NCI-H510A (cell line): ENCODE data around the gene MUCL3.
"Not testable (repeated sequence)": the region's sequence is repeated elsewhere in the genome, so short reads cannot be mapped to it uniquely, and the experiment has no call there.

ENCODE experiments used
- DNase-seq: peaks from one replicate; lab custom pipeline; 2025; lab: John Stamatoyannopoulos, UW

Gene MUCL3

GRCh38 chr6:30910473-30910872, 30.3 kb upstream of the MUCL3 start:
- not testable (repeated sequence) for DNase-seq

GRCh38 chr6:30912746-30913520, 27.8 kb upstream of the MUCL3 start:
- no peak for DNase-seq

GRCh38 chr6:30913721-30914075, 27.1 kb upstream of the MUCL3 start:
- DNase-seq = no peak

- peak; percentile 85 for DNase-seq
These were observed 26.5 kb upstream of the MUCL3 start, which contains the start of gene VARS2 for GRCh38 chr6:30914076-30914853. TSS of gene VARS2 (plus strand) at chr6:30914238. CDS start at chr6:30914837, 599 bp downstream.

- DNase-seq = no peak
These were observed 25.8 kb upstream of the MUCL3 start for GRCh38 chr6:30914854-30915590.

- DNase-seq = peak; percentile 3
These were observed 25.2 kb upstream of the MUCL3 start for GRCh38 chr6:30915591-30915946.

GRCh38 chr6:30917041-30917440, 23.7 kb upstream of the MUCL3 start:
- DNase-seq = no peak

GRCh38 chr6:30917487-30917886, 23.3 kb upstream of the MUCL3 start:
- no peak for DNase-seq

GRCh38 chr6:30918670-30919069, 22.1 kb upstream of the MUCL3 start:
- no peak for DNase-seq

GRCh38 chr6:30922447-30922852, 18.3 kb upstream of the MUCL3 start:
- DNase-seq = no peak

GRCh38 chr6:30924040-30924627, 16.6 kb upstream of the MUCL3 start:
- not testable (repeated sequence) for DNase-seq

- no peak for DNase-seq
These were observed 14.1 kb upstream of the MUCL3 start for GRCh38 chr6:30926644-30927043.

- not testable (repeated sequence) for DNase-seq
These were observed 13.7 kb upstream of the MUCL3 start for GRCh38 chr6:30927080-30927479.

- no peak for DNase-seq
These were observed 12.1 kb upstream of the MUCL3 start for GRCh38 chr6:30928677-30929076.

- DNase-seq = no peak
These were observed 10.3 kb upstream of the MUCL3 start for GRCh38 chr6:30930506-30930905.

- DNase-seq = no peak
These were observed 9.5 kb upstream of the MUCL3 start for GRCh38 chr6:30931272-30931671.

- DNase-seq = no peak
These were observed 8.7 kb upstream of the MUCL3 start, which contains the start of gene SFTA2 for GRCh38 chr6:30931969-30932645. TSS of gene SFTA2 (minus strand) at chr6:30932170. CDS start at chr6:30932096, 74 bp downstream.

GRCh38 chr6:30932665-30933365, 8.0 kb upstream of the MUCL3 start:
- DNase-seq = no peak

GRCh38 chr6:30935018-30935417, 5.8 kb upstream of the MUCL3 start:
- DNase-seq = no peak

- no peak for DNase-seq
These were observed 3.5 kb upstream of the MUCL3 start for GRCh38 chr6:30937265-30937664.

GRCh38 chr6:30938730-30939129, 2.0 kb upstream of the MUCL3 start:
- no peak for DNase-seq
